K562 (cell line): ENCODE measurements around the gene UBE2J2. TPM values are rescaled to one million over a fixed set of nuclear protein-coding genes. Genes with fewer than 3 reads are reported as not detected.

Source experiments
- ATAC-seq: fragments of 200-7000 bp; cut with Tn5 transposase; 3 replicates; pipeline ENCODE4 v1.9.1; 2020; ENCODE audit warnings: moderate library complexity
- BruUV-seq: library from RNA; stranded (reverse); fragments of 400-500 nt; replicated peaks from 2 replicates; lab custom pipeline; 2021; lab: Mats Ljungman, UMichigan
- CTCF ChIA-PET: fragments of 300-600 bp; formaldehyde crosslinking; extraction: SDS; loops from one replicate; lab custom pipeline; 2021; ENCODE audit warnings: low intra/inter-chr PET ratio; lab: Yijun Ruan, JAX
- POLR2A ChIA-PET: fragments of 300-600, 350-650 bp; sonication (Branson Sonifier 250); formaldehyde crosslinking; extraction: SDS; loops from one replicate; lab custom pipeline; 2021; ENCODE audit warnings: antibody characterized with exemption, inconsistent platforms; lab: Yijun Ruan, JAX
- DNase-seq, 4 experiments: peaks; one replicate each; pipeline versions ENCODE4 v3.0.0 to v3.0.0-alpha.2; 2011 to 2018; ENCODE audit warnings: low spot score in 3 of 4, mixed read lengths in 3 of 4; ENCODE audit errors: extremely low read depth in 1 of 4
- FAIRE-seq: peaks from 2 replicates; lab custom pipeline; 2011; peaks lifted over from hg19 to GRCh38; lab: Jason Lieb, UNC
- H2AFZ ChIP-seq: 2 replicates; pipeline ENCODE4 v1.6.0; 2011; ENCODE audit warnings: low read depth, low read length, control low read depth, inconsistent platforms
- H3K27ac ChIP-seq: fragments of 200-600 bp; 3 replicates; pipeline ENCODE4 v1.8.0; 2011; ENCODE audit warnings: low read depth, mild to moderate bottlenecking, control low read depth, inconsistent platforms, low read length, moderate library complexity, mixed read lengths; ENCODE audit errors: extremely low read depth
- H3K27me3 ChIP-seq, 2 experiments: fragments of 300-600 bp in 1 of 2; 2 replicates in 1 of 2; 3 replicates in 1 of 2; pipeline versions ENCODE4 v1.6.0 to v1.8.0; 2011; ENCODE audit warnings: inconsistent platforms in 2 of 2, low read length in 2 of 2, mild to moderate bottlenecking in 1 of 2, mixed read lengths in 1 of 2, moderate library complexity in 1 of 2; ENCODE audit not compliant: control insufficient read depth in 2 of 2, insufficient read depth in 2 of 2
- H3K36me3 ChIP-seq: fragments of 300-600 bp; 3 replicates; pipeline ENCODE4 v1.8.0; 2011; ENCODE audit warnings: mild to moderate bottlenecking, low read length, inconsistent platforms; ENCODE audit not compliant: control insufficient read depth, insufficient read depth
- H3K4me1 ChIP-seq, 2 experiments: fragments of 200-600 bp in 1 of 2; replicated peaks in 1 of 2; 2 replicates in 1 of 2; 3 replicates in 1 of 2; pipeline versions ENCODE4 v1.5.1 to v1.8.0; 2011; ENCODE audit warnings: inconsistent platforms in 2 of 2, low read length in 2 of 2, mild to moderate bottlenecking in 1 of 2, mixed read lengths in 1 of 2, moderate library complexity in 1 of 2; ENCODE audit not compliant: control insufficient read depth in 2 of 2, insufficient read depth in 2 of 2
- H3K4me2 ChIP-seq: 2 replicates; pipeline ENCODE4 v1.6.1; 2011; ENCODE audit warnings: low read length, control low read depth, inconsistent platforms, mixed read lengths; ENCODE audit not compliant: insufficient read depth
- H3K4me3 ChIP-seq: fragments of 200-600 bp; sonication (generic), shearing (Covaris generic); 2 replicates; pipeline ENCODE4 v1.5.1; 2016; ENCODE audit warnings: control low read depth, inconsistent platforms
- H3K79me2 ChIP-seq: fragments of 200-600 bp; 3 replicates; pipeline ENCODE4 v1.8.0; 2011; ENCODE audit warnings: low read length, inconsistent platforms; ENCODE audit not compliant: control insufficient read depth, insufficient read depth
- H3K9ac ChIP-seq, 2 experiments: 2 replicates each; pipeline versions ENCODE4 v1.6.0 to v1.6.1; 2011; ENCODE audit warnings: low read depth in 2 of 2, low read length in 2 of 2, control low read depth in 1 of 2, inconsistent platforms in 1 of 2, mild to moderate bottlenecking in 1 of 2, mixed read lengths in 1 of 2; ENCODE audit not compliant: insufficient read depth in 1 of 2
- H3K9me1 ChIP-seq: one replicate; pipeline ENCODE4 v1.6.0; 2011; ENCODE audit warnings: inconsistent platforms, mild to moderate bottlenecking, low read length, moderate library complexity; ENCODE audit not compliant: control insufficient read depth, insufficient read depth
- H3K9me3 ChIP-seq: replicated peaks from 2 replicates; pipeline ENCODE4 v1.5.1; 2011; ENCODE audit warnings: low read depth, low read length, inconsistent platforms; ENCODE audit not compliant: control insufficient read depth, insufficient read depth
- H4K20me1 ChIP-seq: replicated peaks from 2 replicates; pipeline ENCODE4 v1.6.1; 2011; ENCODE audit warnings: low read length, inconsistent platforms, mixed read lengths; ENCODE audit not compliant: control insufficient read depth, insufficient read depth
- MECOM ChIP-seq: fragments of 250-450 bp; sonication (Bioruptor Pico); IDR thresholded peaks from 2 replicates; pipeline ENCODE4 v1.8.0; 2022; ENCODE audit warnings: inconsistent platforms
- PCBP1 ChIP-seq: fragments of 200-400 bp; formaldehyde crosslinking; IDR thresholded peaks from 2 replicates; pipeline ENCODE4 v1.6.1; 2018; ENCODE audit warnings: mild to moderate bottlenecking, low read depth, low read length; ENCODE audit not compliant: poor library complexity, severe bottlenecking
- POLR2G ChIP-seq: fragments of 200-400 bp; formaldehyde crosslinking; IDR thresholded peaks from 2 replicates; pipeline ENCODE4 v1.6.1; 2017; ENCODE audit warnings: low read depth, mild to moderate bottlenecking, antibody characterized with exemption, low read length, moderate library complexity
- RBFOX2 ChIP-seq: fragments of 200-400 bp; formaldehyde crosslinking; IDR thresholded peaks from 2 replicates; pipeline ENCODE4 v1.6.1; 2017; ENCODE audit warnings: low read depth, mild to moderate bottlenecking, low read length, moderate library complexity
- WGBS: fragments of 100-300 bp; shearing (Covaris generic); methylation state at CpG from one replicate; pipeline ENCODE4 v1.1.6; 2016; ENCODE audit warnings: low coverage, mixed read lengths; ENCODE audit not compliant: insufficient coverage; ENCODE audit errors: missing lambda C conversion rate; 5-methylcytosine and 5-hydroxymethylcytosine counted together
- in situ Hi-C: fragments of 300-500 bp; cut with MboI; formaldehyde crosslinking; loops from 4 replicates; pipeline ENCODE4 v1.15.0; 2018; ENCODE audit warnings: inconsistent platforms, mixed read lengths
- intact Hi-C: fragments of 100-400 bp; cut with micrococcal nuclease; formaldehyde crosslinking; loops from 2 replicates; pipeline ENCODE4 v1.14.2; 2022
- polyA plus RNA-seq, 8 experiments: library from polyadenylated mRNA; depleted of rRNA in 4 of 8; stranded (reverse) in 5 of 8; unstranded in 3 of 8; fragments of >200 nt; fragmentation: Nextera tagmentation in 2 of 8; fragmentation: Illumina TruSeq in 1 of 8; extraction: Ambion mirVana in 2 of 8; extraction: Trizol in 1 of 8; gene quantifications; 2 replicates each; pipeline versions ENCODE4 v1.2.1 to v1.2.3, GENCODE V29; 2011 to 2014; ENCODE audit warnings: inconsistent platforms in 1 of 8, missing spikeins in 1 of 8
- total RNA-seq, 7 experiments: library from RNA; depleted of rRNA in 6 of 7; stranded (reverse); fragments of >200 nt in 6 of 7; fragmentation: Illumina TruSeq in 2 of 7; extraction: Trizol in 2 of 7; gene quantifications; 2 replicates each; pipeline versions ENCODE4 v1.2.1 to v1.2.3, GENCODE V29; 2011 to 2021; ENCODE audit warnings: low replicate concordance in 1 of 7
- TF ChIP-seq, protein P1 (sequence below), 3 experiments: fragments of 200-800 bp in 1 of 3; sonication (Bioruptor generic) in 1 of 3; sonication (generic) in 1 of 3; formaldehyde crosslinking in 1 of 3; IDR thresholded peaks; 2 replicates each; pipeline versions ENCODE4 v1.6.1 to v1.8.0; 2016 to 2022; ENCODE audit warnings: mild to moderate bottlenecking in 2 of 3, missing compliant biosample characterization in 2 of 3, missing genetic modification characterization in 2 of 3, missing genetic modification reagents in 1 of 3

UBE2J2 gene
- total and polyA plus RNA-seq, 9 of the 15 experiments (the other 6 are each of a cell fraction or from before 2014, with no cell fraction given): 0.93 to 112 (median 75.5) TPM

DNA sequence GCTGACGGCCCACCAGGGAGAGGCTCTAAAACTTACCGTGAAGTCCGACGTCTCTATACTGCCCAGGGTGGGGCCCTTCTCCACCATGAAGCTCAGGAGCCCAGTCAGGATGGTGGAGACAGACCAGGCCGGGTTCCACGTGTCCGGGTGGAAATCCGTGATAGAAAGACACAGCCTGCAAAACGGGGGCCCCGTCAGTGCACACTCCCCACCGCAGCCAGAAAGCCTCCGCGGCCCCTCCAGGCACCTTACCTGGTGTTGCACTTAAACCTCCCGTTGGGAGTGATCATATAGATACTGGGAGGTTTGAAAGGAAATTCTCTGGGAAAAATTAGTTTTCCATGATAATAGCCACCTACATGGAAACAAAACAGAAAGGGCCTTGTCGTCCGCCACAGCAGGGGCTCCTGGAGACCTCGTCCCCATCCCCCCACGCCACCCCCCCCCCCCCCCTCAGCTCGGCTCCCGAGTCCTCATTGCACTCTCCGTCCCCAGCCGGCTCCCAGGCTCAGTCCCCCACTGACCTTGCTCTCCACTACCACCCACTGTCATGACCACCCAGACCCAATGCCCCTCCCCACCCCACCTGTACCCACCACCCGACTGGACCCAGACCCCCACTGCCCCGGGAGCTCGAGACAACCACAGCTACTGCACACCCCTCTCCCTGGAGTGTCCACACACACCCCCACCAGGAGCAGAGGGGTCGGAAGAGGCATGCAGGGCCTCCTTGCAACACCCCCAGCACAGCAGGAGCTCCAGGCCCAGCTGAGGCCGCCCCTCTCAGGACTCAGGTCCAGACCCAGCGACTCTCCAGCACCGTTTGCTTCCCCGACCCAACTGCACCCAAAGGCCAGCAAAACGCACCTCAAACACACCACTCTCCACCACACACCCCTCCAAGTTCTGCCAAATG lies 16.4 kb downstream of the UBE2J2 start:
- Histone ChIP-seq H3K27ac (no peak overlapping the region), H3K4me2 (no peak overlapping the region), H3K27me3 (no peaks in the 10 kb centered on the region), H3K4me3 (no peak overlapping the region), H3K79me2 (peaks cover 5% of the 10 kb centered on the region), H3K36me3 (peaks cover 94% of the 10 kb centered on the region; the same call in 2 of the 3 replicates), H3K9ac (0 out of 4 replicates have a peak overlapping the region, but pooled peaks of 1 of the 2 experiments have one; percentile 28), H3K9me3 (no peaks in the 10 kb centered on the region), H4K20me1 (peaks cover 8% of the 10 kb centered on the region; the same call in 1 of the 2 replicates), H3K4me1 (peaks cover 0 to 48% of the 10 kb centered on the region in 2 experiments; a peak in 2 of 5 replicates), H2AFZ (no peak overlapping the region), H3K9me1 (peaks cover 4% of the 10 kb centered on the region)
- TF ChIP-seq MECOM (no peak), POLR2G (peak; percentile 63), PCBP1 (peak; percentile 55), RBFOX2 (peak; percentile 23; the same call in 1 of the 2 replicates)
- TF ChIP-seq, protein P1, sequence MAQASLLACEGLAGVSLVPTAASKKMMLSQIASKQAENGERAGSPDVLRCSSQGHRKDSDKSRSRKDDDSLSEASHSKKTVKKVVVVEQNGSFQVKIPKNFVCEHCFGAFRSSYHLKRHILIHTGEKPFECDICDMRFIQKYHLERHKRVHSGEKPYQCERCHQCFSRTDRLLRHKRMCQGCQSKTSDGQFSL (CRISPR knock-in tag; IDR thresholded peaks at IDR 0.05): 0 out of 2 replicates have a peak, but pooled peaks have one; percentile 24
- TF ChIP-seq, protein P1 (tag; IDR thresholded peaks at IDR 0.05): no peak
- CTCF ChIA-PET: interaction anchor here (0.6 kb wide), 2 partner anchors 22 to 109 kb away, joined by 3 to 5 read pairs; no protein-coding TSS in a partner anchor
- intact Hi-C loops: no loop called here
- WGBS: 94% methylated on average over 19 of the region's 31 CpGs
- no TSS peak for BruUV-seq
- DNase-seq (no peak), ATAC-seq (no peak), FAIRE-seq (no peak)
- POLR2A ChIA-PET: interaction anchor here (0.6 to 1.0 kb wide), 3 partner anchors 13 to 301 kb away, joined by 3 to 7 read pairs (median 3); no protein-coding TSS in a partner anchor
- in situ Hi-C loops: no loop called here
